ENCODE results near the gene GABARAP.

GRCh38 chr17:7241090-7241733 is 1.0 kb downstream of the GABARAP start:
- TF ChIP-seq EZH2phosphoT487 (IDR thresholded peaks at IDR 0.05; ENCODE audit: insufficient read depth, low read depth), result no peak
- TF ChIP-seq EZH2 (IDR thresholded peaks at IDR 0.05; ENCODE audit: insufficient read depth, poor library complexity, severe bottlenecking), result no peak
